ENCODE data around the gene CCDC122.

The CCDC122 gene

DNA sequence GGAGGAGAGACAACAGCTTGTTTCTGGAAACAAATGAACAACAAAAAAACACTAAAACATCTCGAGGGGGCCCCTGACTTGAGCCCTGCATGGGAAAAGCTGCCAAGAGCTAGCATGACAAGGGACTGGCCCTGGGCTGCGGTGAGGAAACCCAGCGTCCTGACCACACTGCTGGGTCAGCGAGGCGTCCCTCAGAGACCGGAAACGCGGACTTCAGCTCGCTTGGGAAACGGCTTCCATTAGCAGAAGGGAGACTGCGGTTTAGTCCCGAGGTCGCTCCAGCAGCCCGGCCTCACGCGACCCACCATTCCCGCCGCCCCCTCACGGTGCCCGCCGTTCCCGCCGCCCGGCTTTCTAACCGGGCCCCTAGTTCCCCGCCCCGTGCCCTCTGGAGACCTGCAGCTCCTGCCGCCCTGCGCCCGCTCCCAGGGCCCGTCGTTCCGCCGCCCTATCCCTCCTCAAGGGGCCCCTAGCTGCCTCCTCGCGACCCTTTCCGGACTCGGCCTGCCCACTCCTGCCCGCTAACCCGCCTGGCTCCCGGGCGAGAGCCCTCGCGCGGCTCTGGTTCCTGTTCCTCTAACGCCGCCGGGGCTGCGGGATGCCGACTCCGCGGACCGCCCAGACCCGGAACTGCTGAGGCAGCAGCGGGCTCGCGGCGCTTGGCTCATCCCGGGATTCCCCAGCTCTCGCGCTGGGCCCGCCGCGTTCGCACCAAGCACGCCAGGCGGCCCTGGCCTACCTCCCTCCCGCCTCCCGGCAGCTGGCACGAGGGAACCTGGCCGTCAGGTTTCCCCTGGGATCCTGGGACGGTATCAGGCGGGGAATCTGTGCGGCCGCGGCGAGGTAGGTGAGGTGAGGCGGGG lies at the start of gene CCDC122:
TSS of gene CCDC122 (minus strand) at position 849 of the 863 bp plus-strand sequence. CDS start 10,364 bp downstream, outside the sequence.
- DNase-seq (ENCODE audit: low read depth), result peak; percentile 44

DNA sequence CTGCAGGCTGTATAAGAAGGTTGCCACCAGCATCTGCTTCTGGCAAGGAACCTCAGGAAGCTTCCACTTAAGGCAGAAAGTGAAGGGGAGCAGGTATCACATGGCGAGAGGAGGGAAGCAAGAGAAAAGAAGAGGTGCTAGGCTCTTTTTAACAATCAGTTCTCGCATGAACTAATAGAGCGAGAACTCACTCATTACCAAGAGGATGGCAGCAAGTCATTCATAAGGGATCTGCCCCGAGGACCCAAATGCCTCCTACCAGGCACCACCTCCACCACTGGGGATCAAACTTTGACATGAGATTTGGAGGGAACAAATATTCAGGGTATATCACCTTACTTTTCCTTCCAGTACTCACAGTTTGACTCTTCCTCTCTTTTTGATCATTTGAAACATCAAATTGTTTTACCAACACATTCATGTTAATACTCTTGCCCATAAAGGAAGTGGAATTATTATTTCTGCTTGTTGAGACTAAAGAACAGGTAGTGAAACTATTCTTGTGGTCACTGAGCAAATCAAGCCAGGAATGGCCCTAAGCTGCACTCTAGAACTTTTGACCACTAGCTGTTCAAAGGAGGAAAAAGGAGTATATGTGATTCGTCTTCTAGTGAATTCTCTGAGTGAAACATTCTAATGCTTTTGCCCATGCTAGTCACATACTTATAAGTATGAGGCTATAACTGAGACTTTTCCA lies 45.2 kb upstream of the CCDC122 start:
- no peak for DNase-seq (ENCODE audit: low read depth)

DNA sequence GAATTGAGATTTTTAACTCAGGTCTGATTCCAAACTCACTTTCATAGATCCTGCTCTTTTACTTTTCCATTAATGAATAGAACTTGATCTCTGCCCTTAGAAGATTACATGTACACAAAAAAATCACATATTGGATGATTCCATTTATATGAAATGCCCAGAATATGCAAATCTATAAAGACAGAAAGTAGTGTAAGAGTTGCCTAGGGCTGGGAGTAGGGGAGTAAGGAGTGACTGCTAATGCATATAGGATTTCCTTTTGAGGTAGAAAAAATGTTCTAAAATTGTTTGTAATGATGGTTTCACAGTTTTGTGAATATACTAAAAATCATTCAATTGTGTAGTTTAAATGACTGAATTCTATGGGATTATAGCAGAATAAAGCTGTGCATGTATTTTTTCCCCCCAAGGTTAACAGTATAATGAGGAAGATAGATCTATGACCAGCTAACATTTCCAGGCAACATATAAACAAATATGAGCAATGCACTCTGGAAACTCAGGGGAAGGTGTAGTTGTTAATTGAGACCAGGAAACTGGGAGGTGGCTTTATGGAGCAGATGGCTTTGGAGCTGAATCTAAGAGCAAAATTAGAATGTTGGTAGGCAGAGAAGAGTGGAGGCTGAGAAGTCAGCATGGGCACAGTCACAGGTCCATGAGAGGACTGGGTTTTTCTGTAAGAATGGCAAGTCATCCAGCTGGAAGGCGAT lies 41.6 kb upstream of the CCDC122 start:
- DNase-seq (ENCODE audit: low read depth), result no peak

DNA sequence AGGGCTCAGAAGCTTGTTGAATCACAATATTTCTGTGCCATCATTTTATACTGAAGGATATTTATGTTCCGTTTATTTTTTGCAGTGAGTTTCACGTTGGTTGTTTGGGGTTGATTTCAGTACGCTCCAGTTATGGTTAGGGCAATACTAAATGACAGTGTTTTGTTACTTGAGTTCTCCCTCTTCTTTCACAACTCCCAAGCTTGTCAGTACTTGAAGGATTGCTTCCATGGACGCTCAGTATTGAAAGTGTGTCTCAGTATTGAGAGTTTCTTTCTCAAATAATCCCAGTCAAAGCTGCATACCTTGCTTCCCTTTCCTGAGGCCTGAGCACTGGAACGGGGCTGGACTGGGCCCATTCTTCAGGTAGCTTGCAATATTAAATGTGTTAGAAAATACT lies 39.1 kb upstream of the CCDC122 start:
- DNase-seq (ENCODE audit: low read depth), result no peak

DNA sequence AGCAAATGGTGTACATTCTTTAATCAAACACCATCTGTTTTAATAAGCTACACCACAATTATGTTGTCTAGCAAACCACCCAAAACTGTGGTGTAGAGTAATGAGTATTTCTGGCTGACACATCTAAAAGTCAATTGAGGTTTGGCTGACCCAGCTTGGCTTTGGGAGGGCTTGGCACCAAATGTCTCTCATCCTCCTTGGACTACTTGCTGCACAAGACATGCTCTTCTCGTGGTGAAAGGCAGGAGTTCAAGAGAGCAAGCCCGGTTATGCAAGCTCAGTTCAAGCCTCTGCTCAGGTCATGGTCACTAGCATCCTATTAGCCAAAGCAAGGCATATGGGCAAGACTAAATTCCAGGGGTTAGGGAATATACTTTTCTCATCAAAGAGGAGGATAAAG lies 37.3 kb upstream of the CCDC122 start:
- no peak for DNase-seq (ENCODE audit: low read depth)

DNA sequence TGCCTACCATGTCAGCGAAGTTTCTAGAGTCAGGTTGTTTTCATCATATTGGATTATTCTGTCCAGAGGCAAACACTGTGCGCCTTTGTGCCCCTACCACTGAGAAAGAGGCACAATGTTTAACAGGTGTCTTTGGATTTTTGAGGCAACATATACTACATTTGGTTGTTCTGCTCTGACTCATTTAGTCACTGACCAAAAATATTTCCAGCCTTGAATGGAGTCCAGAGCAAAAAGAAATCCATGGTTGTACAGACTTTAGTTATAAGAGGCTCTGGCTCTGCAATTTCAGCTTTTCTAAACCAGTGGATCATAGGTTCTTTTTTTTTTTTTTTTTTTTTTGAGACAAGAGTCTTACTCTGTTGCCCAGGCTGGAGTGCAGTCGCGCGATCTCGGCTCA lies 35.9 kb upstream of the CCDC122 start:
- DNase-seq (ENCODE audit: low read depth), result no peak

DNA sequence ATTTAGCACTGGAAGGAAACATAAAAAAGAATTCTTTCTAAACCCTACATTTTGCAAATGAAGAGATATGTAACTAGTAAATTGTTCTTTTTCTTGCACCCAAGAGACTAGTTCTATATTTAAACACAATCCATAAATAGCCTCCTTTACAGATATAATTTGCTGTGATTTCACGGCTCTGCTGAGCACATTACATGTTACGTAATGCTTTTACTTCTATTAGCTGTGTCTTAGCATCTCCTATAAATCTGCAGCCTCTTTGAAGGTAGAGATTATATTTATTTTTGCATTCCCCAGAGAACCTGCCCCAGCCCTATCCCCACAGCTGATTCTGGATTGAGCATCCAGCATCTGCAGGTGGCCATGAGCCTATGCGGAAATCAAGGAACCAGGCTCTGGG lies 32.3 kb upstream of the CCDC122 start:
- DNase-seq (ENCODE audit: low read depth), result no peak

DNA sequence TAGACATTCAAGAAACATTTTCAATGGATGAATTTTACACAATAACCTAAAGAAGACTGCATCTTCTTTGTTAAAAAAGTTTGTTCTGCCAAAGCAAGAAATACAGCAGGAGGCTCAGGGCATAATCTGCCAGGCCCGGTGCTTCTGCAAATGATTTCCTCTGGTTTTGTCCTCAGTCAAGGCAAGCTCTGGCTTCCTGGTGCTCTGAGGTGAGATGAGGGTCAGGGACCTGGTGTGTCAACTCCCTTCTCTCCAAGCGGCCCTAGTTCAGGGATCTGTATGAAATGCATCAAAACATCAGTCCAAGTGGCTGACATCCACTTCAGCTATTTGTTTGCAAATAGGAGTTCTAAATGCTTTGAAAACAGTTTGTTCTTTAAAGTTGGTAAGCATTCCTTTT lies 31.7 kb upstream of the CCDC122 start:
- DNase-seq (ENCODE audit: low read depth), result no peak

DNA sequence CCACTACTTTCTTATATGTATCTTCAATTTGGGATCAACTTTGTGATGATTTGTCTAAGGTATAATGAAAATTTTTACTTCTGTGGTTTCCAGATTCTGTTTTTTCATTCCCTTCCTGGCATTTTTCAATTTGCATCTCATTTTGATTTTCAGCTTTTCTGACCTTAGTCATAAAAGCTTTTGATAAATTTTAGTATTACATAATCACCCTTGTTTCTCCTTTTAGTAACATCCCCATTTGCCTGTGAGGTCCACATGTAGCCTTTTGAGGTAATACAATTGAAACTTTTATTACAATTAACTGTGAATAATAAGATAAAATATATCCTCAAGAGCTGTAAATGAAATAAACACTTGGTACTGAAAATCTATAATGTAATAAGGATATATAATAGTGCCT lies 31.3 kb upstream of the CCDC122 start:
- DNase-seq (ENCODE audit: low read depth), result no peak

DNA sequence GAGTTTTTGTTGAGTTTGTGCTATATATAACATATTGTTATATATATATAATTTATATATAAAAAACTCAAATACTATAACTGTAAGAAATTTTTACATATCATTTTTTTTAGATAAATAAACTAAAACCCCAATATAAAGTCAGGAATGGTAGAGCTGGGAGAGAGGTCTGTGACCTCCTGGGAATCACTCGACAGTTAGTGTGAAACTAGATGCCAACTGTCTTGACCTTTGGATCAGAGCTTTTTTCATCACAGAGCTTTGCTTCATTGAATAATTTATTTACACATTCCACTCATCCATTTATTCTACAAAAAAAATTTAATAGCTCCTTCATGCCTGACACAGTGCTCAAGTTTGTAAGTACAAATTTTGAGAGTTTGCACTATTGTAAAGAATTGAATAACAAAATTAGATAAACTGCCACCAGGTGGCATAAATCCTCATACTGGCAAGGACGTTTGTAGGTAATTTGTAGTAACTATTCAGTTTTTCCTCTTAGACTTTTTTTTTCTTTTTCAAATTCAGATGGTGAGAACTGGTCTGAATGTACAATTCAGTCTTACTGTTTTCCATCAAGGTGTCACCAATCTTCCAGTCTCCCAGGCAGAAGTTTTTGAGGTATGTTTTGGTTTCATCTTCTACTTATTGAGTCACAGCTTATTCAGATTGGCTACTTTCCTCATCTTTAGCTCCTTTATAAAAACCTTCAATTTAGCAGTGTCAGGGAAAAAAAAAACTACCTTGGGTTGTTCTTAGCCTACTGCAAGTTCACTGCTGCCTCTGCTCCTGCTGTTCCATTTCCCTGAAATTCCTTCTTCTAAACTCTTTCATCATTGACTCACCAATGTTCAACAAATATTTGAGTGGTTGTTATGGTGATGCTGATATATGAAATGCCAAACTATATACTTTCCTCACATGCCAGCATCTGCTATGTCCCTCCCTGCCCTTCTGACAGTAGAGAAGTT lies 28.9 kb upstream of the CCDC122 start:
- DNase-seq (ENCODE audit: low read depth), result no peak

DNA sequence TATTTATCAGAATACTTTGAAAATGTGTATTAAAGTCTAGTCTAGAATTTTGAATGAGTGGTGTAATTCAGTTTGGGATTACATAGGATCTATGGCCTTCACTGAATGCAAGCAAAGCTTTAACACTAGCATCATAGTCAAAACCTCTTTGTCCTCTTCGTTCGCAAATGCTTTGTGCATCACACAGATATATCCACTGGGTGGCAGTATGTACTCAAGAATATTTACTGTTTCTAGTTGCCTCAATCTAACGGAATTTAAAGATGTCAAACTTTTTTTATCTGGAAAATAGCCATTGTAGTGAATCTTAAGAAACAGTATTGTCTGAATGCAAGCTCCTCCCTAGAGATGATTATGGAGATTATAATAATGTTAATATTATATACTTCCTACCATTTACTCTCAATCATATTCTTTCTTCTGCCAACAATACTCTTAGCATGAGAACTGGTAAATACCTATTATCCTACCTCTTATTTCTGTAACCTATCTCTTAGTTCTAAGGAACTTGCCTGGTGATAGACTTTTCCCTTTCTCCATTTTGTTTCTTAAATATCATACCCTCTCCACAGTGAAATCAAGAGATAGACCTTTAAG lies 26.0 kb upstream of the CCDC122 start:
- no peak for DNase-seq (ENCODE audit: low read depth)

DNA sequence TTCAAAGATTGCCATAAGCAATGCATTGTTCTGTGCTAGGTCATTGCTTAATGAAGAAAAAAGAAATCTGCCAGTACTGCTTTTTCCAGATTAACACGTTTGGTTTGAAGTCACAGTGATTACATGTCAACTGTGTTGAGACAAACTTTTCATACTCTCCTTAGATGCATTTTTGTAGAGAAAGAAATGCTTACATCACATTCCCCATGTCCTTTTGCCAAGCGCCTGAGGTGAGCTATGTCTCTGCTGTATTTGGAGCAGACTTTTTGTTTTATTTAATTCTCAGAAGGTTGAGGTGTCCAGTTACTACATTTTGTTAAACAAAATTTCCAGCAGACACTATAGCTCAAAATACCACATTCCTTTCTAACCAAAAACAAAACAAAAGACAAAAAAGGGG lies 16.4 kb upstream of the CCDC122 start:
- DNase-seq (ENCODE audit: low read depth), result no peak

DNA sequence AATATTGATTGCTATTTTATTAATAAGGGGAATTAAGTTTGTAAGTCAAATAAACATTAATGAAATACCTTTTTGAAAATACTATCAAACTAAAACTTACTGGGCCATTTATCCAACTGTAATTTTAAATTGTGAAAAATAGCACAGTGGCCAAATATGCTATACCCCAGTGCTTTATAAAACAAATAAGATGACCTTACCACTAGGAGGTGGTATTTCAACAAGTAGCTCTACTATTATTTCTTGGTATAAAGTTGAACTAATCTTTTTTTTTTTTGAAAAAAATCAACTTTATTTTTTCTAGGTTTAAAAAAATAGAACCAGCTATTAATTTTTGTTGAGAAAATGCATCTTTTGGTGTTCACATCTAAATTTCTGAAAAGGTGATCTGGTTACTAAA lies 14.9 kb upstream of the CCDC122 start:
- DNase-seq (ENCODE audit: low read depth), result no peak

DNA sequence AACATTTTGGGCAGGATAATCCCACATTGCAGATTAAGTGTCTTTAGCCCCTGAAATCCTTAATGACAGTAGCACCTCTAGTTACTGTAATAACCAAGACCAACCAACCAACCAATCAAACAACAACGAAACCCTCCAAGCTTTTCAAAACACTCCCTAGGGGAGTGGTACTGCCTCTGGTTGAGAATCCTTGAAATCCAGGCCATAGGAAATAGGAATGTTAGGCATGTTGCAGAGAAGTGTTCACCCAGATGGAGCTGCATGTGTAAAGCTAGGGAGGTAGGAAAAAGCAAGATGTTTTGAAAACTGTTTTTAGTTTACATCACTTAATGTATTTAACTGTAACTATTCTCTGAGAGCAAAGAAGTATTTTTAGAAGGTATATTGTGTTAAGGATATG lies 4.7 kb upstream of the CCDC122 start:
- no peak for DNase-seq (ENCODE audit: low read depth)

DNA sequence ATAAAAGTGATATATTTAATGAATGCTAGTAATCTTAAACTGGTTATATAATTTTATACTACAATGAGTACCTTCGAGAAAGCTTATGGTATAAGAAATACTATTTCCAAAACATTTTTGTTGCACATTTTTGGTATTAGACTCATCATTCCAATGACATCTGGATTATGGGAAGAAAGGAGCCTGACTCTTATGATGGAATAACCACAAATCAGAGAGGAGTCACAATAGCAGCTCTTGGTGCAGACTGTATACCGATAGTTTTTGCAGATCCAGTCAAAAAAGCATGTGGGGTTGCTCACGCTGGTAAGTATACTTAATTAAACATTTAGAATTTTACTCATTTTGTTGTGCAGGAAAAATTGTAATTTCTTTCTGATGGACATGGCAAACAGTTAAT lies 4.1 kb upstream of the CCDC122 start:
- DNase-seq (ENCODE audit: low read depth), result no peak

DNA sequence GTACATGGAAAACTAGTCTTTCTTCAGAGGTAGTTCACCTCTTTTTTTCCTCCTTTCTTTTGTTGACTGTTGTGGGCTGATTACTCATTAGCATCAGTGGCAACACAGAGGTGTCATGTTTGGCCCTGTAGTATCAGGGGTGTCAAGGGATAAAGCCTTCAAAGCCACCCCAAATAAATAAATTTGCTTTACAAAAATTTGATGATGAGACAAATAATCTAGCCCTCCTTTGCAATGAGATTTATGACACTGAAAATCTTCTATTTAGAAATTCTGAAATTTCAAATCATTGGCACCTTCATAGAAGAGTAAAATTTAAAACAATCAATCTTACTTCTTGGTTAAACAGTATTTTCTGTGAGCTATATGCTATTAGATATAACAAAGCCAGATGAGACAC lies 2.0 kb upstream of the CCDC122 start:
- no peak for DNase-seq (ENCODE audit: low read depth)

DNA sequence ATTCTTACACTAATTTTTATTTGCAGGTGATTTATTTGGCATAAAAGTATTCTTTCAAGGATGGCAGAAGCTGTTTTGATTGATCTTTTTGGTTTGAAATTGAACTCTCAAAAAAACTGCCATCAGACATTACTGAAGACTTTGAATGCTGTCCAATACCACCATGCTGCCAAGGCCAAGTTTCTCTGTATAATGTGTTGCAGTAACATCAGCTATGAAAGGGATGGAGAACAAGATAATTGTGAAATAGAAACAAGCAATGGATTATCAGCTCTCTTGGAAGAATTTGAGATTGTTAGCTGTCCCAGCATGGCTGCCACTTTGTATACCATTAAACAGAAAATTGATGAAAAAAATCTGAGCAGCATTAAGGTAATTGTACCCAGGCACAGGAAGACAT lies 1.4 kb upstream of the CCDC122 start:
- DNase-seq (ENCODE audit: low read depth), result no peak

DNA sequence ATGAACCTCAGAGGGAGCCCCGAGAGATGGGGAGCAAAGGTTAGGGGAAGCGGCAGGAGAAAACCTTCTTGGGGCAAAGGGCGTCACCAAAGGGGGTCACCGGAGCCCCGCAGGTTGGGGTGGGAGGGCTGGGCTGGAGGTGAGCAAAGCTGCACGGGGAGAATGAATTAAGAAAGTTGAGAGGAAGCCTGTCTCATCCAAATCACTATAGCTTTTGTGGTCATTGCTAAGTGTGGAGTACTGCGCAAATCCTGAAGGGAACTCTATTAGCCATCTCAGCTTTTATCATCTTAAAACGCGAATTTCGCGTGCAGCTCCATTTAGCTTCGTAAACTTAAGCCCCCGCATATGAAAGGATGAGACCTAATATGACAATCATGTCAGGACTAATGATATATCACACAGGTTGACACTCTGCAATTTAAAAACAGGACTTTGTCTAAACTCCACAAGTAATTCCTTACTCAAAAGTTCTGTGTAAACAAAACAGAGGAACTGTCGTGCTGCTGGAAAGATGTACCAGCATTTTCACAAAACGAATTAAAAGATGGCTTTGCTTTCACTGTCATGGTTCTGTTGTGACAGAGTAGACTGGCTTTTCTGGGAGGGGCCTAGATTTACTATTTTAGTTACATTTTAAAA lies 795 bp upstream of the CCDC122 start:
- no peak for DNase-seq (ENCODE audit: low read depth)

DNA sequence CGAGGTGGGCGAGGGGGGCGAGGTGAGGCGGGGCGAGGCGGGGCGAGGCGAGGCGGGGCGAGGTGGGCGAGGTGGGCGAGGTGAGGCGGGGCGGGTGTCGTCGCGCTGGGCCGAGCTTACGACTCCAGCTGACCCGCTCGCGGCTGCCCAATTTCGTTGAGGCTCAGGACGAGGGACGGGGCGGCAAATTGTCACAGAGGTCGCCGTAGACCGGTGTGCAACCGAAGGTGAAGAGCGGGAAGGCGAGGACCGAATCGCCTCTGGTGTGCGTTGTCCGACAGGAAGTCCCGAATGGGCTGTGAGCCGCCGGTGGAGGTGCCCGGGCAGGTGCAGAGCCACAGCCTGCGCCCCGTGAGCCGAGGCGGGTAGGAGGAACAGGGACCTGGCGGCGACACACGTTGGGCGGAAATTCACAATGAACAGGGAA lies 228 bp upstream of the CCDC122 start, which contains the start of gene LACC1:
TSS of gene LACC1 (plus strand) at position 150 of the 427 bp plus-strand sequence. CDS start 1,082 bp downstream, outside the sequence.
- DNase-seq (ENCODE audit: low read depth), result peak; percentile 5

DNA sequence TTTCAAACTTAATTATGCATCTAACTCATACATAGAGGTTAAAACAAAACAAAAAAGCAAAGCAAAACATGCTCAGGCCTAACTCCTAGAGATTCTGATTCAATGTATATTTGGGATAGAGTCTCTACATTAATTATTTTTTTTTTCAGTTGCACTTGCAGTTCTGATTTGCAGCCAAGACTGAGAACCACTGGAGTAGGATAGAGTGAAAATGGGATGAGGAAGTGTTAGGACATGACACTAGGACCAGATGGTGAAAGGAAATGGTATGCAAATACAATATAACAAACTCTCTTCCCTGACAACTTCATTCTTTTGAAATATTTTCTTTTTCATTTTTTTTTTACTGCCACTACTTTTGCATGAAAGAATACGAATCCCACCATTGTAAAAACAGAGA lies 1.8 kb downstream of the CCDC122 start:
- DNase-seq (ENCODE audit: low read depth), result no peak

DNA sequence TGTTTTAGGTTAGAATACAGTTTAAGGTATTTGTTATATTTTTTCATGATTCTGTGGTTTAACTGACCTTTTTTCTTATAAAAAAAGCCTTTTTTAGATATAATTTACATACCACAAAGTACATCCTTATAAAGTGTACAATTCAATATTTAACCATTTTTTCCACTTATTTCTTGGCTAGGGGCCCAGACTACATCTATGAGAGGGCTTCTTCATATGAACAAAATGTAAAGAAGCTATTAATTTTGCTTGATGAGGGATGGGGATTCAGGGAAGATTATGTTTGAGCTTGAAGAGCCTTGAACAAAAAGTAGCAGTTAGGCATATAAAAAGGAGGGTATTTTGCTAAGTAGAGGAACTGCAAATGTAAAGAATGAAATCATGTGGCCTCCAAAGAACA lies 2.2 kb downstream of the CCDC122 start:
- DNase-seq (ENCODE audit: low read depth), result no peak

Data from stimulated activated CD8-positive, alpha-beta memory T cell treated with anti-CD3 and anti-CD28 coated beads, Interleukin-15, amount 100 ng/mL, for 1 hour (primary cell).